Measurements from ENCODE around the gene PHYKPL. TPM values are rescaled to one million over a fixed set of nuclear protein-coding genes. Genes with fewer than 3 reads are reported as not detected.
"Not testable (repeated sequence)": the region's sequence is repeated elsewhere in the genome, so short reads cannot be mapped to it uniquely, and the experiment has no call there.

The PHYKPL gene
- total RNA-seq, 1 experiment from 2014 or later: 78.2 TPM

DNA sequence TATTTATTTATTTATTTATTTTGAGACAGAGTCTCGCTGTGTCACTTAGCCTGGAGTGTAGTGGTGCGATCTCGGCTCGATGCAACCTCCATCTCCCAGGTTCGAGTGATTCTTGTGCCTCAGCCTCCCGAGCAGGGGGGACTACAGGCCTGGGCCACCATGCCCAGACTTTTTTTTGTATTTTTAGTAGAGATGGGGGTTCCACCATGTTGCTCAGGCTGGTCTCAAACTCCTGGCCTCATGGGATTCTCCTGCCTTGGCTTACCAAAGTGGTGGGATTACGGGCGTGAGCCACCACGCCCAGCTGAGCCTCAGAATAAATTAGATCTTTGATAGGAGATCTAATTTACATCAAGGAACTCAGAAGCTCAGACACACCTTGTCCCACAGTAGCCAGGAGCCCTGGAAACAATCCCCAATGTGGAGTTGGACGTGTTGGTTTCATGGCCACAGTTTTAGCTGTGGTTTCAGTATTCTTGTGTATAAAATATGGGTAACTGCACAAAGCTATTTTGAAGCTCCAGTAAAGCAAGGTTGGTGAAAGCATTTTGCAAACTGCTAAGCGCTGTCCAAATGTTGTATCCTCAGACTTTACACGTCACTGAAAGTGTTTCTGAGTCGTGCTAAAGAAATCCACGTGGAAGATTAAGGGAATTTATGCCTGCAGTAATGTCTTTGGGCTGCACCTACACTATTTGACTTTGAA, 31.2 kb downstream of the PHYKPL start:
- CTCF ChIA-PET: no interaction called here

GRCh38 chr5:178199581-178200434, 32.8 kb downstream of the PHYKPL start:
- POLR2A ChIA-PET: no interaction called here
- H3K4me3 Mint-ChIP-seq (ENCODE audit: unreplicated experiment): no peak overlapping the region
- peaks cover 3% of the 10 kb centered on the region for H3K27me3 Mint-ChIP-seq (ENCODE audit: insufficient read depth, unreplicated experiment)
- H3K4me1 Mint-ChIP-seq (ENCODE audit: low read depth, unreplicated experiment): peaks cover 6% of the 10 kb centered on the region
- H3K9me3 Mint-ChIP-seq (ENCODE audit: unreplicated experiment): no peaks in the 10 kb centered on the region
- H3K9me3 ChIP-seq: no peaks in the 10 kb centered on the region
- H3K4me1 ChIP-seq: no peaks in the 10 kb centered on the region
- no peak for DNase-seq
- H3K27ac Mint-ChIP-seq (ENCODE audit: unreplicated experiment): no peak overlapping the region
- no peaks in the 10 kb centered on the region for H3K27me3 ChIP-seq (replicated peaks; ENCODE audit: control insufficient read depth, insufficient read depth, low read length)
- intact Hi-C loops (cut with micrococcal nuclease; ENCODE audit: unreplicated experiment): no loop called here
- H3K36me3 ChIP-seq (ENCODE audit: control insufficient read depth, insufficient read depth, low read length): no peaks in the 10 kb centered on the region
- no peak for TF ChIP-seq CTCF (IDR thresholded peaks at IDR 0.05; ENCODE audit: insufficient read depth in 1 of 2, low read depth in 1 of 2, low read length in 1 of 2, severe bottlenecking in 1 of 2, unreplicated experiment in 1 of 2)
- H3K4me3 ChIP-seq (ENCODE audit: low read depth, low read length): no peak overlapping the region
- no TSS peak for BruUV-seq (replicated peaks)
- CTCF ChIA-PET: no interaction called here
- peaks cover 9% of the 10 kb centered on the region for H3K36me3 Mint-ChIP-seq (ENCODE audit: insufficient read depth, unreplicated experiment)

More for the DNA sequence above, 31.2 kb downstream of the PHYKPL start:
- POLR2A ChIA-PET: interaction anchor here (0.6 kb wide), 1 partner anchor 424 kb away, joined by 3 read pairs; no protein-coding TSS in a partner anchor
- H3K9me3 ChIP-seq: no peaks in the 10 kb centered on the region
- no peak overlapping the region for H3K4me3 ChIP-seq (ENCODE audit: low read depth, low read length)
- no peaks in the 10 kb centered on the region for H3K27me3 ChIP-seq (replicated peaks; ENCODE audit: control insufficient read depth, insufficient read depth, low read length)
- H3K9me3 Mint-ChIP-seq (ENCODE audit: unreplicated experiment): no peaks in the 10 kb centered on the region
- H3K4me3 Mint-ChIP-seq (ENCODE audit: unreplicated experiment): no peak overlapping the region
- H3K4me1 ChIP-seq: peaks cover 3% of the 10 kb centered on the region; the same call in 1 of the 2 replicates
- no peak for DNase-seq
- peaks cover 2% of the 10 kb centered on the region for H3K27me3 Mint-ChIP-seq (ENCODE audit: insufficient read depth, unreplicated experiment)
- intact Hi-C loops (cut with micrococcal nuclease; ENCODE audit: unreplicated experiment): no loop called here
- no peak for TF ChIP-seq CTCF (IDR thresholded peaks at IDR 0.05; ENCODE audit: insufficient read depth in 1 of 2, low read depth in 1 of 2, low read length in 1 of 2, severe bottlenecking in 1 of 2, unreplicated experiment in 1 of 2)
- no peak overlapping the region for H3K27ac Mint-ChIP-seq (ENCODE audit: unreplicated experiment)
- no TSS peak for BruUV-seq (replicated peaks)
- H3K36me3 ChIP-seq (ENCODE audit: control insufficient read depth, insufficient read depth, low read length): 0 out of 2 replicates have a peak, but pooled peaks cover 2% of the 10 kb centered on the region
- H3K4me1 Mint-ChIP-seq (ENCODE audit: low read depth, unreplicated experiment): peaks cover 14% of the 10 kb centered on the region
- peaks cover 22% of the 10 kb centered on the region for H3K36me3 Mint-ChIP-seq (ENCODE audit: insufficient read depth, unreplicated experiment)

DNA sequence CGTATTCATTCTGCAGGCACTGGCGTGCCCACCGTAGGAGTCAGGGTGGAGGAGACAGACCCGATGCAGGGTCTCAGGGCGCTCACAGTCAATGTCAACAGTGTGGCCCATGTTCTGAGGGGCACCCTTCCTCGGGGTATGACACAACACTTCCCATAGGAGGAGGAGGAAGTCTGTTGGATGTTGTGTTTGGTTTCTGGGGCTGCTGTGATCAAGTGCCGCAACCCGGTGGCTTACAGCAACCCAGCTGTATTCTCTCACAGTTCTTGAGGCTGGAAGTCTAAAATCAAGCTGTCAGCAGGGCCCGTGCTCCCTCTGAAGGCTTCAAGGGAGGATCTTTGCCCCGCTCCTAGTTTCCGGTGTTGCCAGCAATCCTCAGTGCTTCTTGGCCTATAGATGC, 33.9 kb downstream of the PHYKPL start:
- H3K4me1 ChIP-seq: no peaks in the 10 kb centered on the region
- Mint-ChIP-seq H3K27me3 (ENCODE audit: insufficient read depth, unreplicated experiment) (peaks cover 2% of the 10 kb centered on the region), H3K36me3 (ENCODE audit: insufficient read depth, unreplicated experiment) (no peaks in the 10 kb centered on the region), H3K4me3 (ENCODE audit: unreplicated experiment) (no peak overlapping the region), H3K4me1 (ENCODE audit: low read depth, unreplicated experiment) (no peaks in the 10 kb centered on the region), H3K27ac (ENCODE audit: unreplicated experiment) (no peak overlapping the region), H3K9me3 (ENCODE audit: unreplicated experiment) (no peaks in the 10 kb centered on the region)
- H3K9me3 ChIP-seq: no peaks in the 10 kb centered on the region
- ChIA-PET POLR2A (no interaction called here), CTCF (no interaction called here)
- TF ChIP-seq CTCF (IDR thresholded peaks at IDR 0.05; ENCODE audit: insufficient read depth in 1 of 2, low read depth in 1 of 2, low read length in 1 of 2, severe bottlenecking in 1 of 2, unreplicated experiment in 1 of 2): no peak
- no peaks in the 10 kb centered on the region for H3K36me3 ChIP-seq (ENCODE audit: control insufficient read depth, insufficient read depth, low read length)
- H3K4me3 ChIP-seq (ENCODE audit: low read depth, low read length): no peak overlapping the region
- DNase-seq: no peak
- H3K27me3 ChIP-seq (replicated peaks; ENCODE audit: control insufficient read depth, insufficient read depth, low read length): no peaks in the 10 kb centered on the region
- intact Hi-C loops (cut with micrococcal nuclease; ENCODE audit: unreplicated experiment): no loop called here
- no TSS peak for BruUV-seq (replicated peaks)

- H3K4me3 Mint-ChIP-seq (ENCODE audit: unreplicated experiment); H3K36me3 ChIP-seq (ENCODE audit: control insufficient read depth, insufficient read depth, low read length); H3K36me3 Mint-ChIP-seq (ENCODE audit: insufficient read depth, unreplicated experiment); BruUV-seq (replicated peaks); DNase-seq; H3K27ac Mint-ChIP-seq (ENCODE audit: unreplicated experiment); intact Hi-C loops (cut with micrococcal nuclease; ENCODE audit: unreplicated experiment); H3K4me1 Mint-ChIP-seq (ENCODE audit: low read depth, unreplicated experiment); H3K27me3 Mint-ChIP-seq (ENCODE audit: insufficient read depth, unreplicated experiment); H3K9me3 Mint-ChIP-seq (ENCODE audit: unreplicated experiment); H3K27me3 ChIP-seq (replicated peaks; ENCODE audit: control insufficient read depth, insufficient read depth, low read length); H3K9me3 ChIP-seq; POLR2A ChIA-PET; H3K4me1 ChIP-seq; CTCF ChIA-PET; H3K4me3 ChIP-seq (ENCODE audit: low read depth, low read length): not testable (repeated sequence)
Measured at GRCh38 chr5:178198151-178198550, 34.5 kb downstream of the PHYKPL start.
